Right lung (tissue), 5 donors: ENCODE results near the gene TRERF1. TPM values are rescaled to one million over a fixed set of nuclear protein-coding genes. Genes with fewer than 3 reads are reported as not detected.
A peak's percentile ranks its signal among the peaks of the same experiment; 100 is the strongest.

ENCODE experiments used
- DNase-seq, 2 donors: peaks; one replicate each; pipeline ENCODE4 v3.0.0-alpha.2; 2013
- polyA plus RNA-seq, 5 donors: library from polyadenylated mRNA; unstranded; fragments of 120-200 nt; gene quantifications; one replicate each; pipeline versions ENCODE4 v1.2.1 to v1.2.3, GENCODE V29; 2013; ENCODE audit warnings: inconsistent platforms in 1 of 5, low replicate concordance in 1 of 5; ENCODE audit not compliant: insufficient read length in 5 of 5, insufficient read depth in 1 of 5

Gene TRERF1
- polyA plus RNA-seq, 5 donors = 19.2 to 21.0 (median 19.9) TPM

DNA sequence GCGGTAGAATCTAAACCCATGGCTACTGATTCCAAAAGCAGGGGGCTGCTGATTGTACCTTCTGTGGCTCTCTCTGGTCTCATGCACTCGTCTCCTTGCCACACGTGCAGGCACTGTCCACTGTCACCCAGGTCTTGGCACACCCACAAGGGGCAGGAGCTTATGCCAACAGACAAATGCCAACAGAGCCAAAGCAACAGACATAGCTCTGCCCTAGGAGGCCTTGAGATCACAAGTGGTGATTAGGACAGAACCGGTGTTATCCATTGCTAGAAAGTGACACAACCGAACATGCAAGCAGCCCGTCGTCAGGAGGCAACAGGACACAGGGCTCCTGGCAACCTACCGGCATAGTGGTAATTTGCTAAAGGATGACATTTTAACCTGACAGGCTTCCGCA, 197.2 kb downstream of the TRERF1 start:
- DNase-seq = no peak

DNA sequence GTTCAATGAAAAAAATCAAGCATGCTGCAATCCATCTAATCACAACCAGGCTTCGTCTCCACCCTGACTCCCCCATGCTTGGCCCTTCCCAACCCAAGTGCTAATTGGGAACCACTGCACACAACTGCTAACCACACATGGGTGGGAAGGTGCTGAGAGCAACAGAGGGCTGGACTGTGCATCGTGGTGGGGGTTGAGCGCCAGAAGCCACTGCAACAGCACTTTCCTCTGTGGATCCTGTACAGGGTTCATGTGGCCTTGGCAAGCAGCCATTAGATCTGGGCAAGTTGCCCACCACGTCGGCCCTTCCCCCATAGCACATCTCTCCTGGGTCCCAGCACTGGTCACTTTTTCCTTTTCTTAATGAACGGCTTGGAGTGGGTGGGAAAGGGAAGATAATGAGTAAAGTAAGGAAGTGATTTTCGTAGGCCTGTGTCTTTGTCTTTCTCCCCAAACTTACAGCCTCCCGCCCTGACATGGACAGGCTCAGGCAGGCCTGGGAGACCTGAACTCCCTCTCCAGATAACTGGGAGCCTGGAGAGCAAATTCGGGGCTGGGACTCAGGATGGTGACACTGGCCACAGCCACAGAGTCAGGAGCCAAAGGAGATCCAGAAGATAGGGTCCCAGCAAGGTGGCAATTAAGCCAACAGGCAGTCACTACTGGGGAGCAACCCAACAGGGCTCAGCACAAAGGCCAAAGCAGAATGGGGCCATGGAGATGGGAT, 199.7 kb downstream of the TRERF1 start:
- peak; percentile 81 to 82 for DNase-seq

DNA sequence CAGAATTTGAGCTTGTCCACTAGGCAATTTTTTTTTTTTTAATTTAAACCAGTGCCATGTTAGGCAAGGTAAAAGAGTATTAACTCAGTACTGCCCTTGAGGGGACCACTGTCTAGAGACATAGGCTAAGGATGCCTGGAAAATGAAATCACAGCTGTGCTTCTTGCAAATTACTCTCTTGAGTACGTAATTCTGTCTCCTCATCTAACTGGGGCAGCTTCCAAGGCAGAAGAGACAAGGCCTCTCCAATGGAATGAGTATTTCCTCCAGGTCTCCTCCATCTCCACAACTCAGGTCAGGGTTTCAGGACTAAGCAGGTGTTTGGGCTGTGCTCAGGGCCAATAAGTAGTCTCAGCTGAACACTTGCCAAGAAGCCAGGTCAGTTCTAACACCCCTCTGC, 200.2 kb downstream of the TRERF1 start:
- DNase-seq = no peak

DNA sequence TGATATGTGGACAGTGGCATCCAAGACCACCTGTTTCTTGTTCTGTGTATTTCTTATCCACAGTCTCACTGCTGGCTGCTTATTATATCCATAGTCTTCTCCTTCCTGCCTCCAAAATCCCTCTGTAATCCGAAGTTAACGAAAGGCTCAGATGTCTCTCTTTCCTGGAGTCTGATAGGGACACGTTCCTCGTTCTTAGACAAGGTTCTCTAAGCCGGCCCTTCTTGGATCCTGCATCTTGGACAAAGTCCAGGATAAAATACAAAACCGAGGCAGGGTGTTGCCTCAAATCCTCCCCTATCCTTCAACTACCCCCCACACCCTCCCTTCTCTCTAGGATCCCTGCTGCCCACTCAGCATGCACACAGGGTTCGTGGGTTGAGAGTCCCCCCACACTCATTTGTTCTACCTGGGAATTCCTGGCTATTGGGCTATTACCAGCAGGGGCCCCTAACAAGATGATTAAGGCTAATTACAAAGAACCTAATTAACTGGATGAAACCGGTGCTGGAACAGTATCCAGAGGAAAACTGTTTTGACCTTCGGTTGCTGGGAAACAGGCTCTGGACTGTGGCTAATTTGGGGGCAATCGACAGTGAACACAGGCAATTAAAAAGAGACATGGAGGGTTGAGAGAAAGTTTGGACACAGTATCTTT, 201.3 kb downstream of the TRERF1 start:
- DNase-seq = no peak

DNA sequence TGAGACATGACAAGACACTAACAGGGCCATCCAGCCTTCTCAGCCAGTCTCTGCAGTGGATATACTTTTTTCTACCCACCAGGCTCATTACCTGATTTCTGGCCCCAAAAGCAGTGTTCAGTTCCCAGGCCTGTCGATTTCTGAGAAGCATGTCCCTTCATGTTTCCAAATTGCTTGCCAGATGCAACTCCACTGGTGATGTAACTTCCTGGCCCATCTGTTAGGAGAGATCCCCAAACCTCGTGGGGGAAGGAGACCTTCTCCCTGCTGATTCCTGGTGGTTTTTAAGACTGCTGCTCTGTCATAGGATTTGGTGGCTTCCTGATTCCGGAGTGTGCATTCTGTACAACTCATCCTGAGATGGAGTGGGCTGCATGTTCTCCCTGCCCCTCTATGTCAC, 202.4 kb downstream of the TRERF1 start:
- DNase-seq = no peak

DNA sequence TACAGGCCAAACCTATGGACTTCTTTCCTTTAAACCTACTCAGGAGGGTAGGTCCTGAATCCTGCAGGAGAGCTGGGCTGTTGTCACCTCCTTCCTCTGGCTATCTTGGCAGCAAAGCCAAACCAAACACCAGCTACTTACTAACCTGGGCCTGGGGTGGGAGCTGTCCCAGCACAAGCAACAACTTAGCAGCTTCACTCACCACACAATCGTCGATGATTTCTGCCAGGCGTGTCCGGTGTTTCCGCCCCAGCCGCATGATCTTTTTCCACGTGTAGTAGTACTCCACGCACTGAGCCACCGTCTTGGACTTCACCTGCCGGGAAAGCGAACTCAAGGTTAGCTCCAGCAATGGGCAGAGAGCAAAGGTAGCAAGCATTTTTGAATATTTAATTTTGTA, 208.7 kb downstream of the TRERF1 start:
- DNase-seq = no peak

DNA sequence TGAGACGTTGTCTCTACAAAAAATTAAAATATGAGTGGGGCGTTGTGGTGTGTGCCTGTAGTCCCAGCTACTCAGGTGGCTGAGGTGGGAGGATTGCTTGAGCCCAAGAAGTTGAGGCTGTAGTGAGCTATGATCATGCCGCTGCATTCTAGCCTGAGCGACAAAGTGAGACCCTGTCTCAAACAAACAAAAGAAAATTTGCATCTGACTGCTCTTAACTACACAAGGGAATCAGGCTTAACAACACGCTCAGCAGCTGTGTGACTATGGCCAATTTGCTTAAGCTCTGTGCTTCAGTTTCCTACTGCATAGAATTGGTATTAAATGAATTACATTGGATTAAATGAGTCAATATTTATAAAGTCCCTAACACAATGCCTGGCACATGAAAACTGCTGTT, 209.8 kb downstream of the TRERF1 start:
- DNase-seq = no peak

DNA sequence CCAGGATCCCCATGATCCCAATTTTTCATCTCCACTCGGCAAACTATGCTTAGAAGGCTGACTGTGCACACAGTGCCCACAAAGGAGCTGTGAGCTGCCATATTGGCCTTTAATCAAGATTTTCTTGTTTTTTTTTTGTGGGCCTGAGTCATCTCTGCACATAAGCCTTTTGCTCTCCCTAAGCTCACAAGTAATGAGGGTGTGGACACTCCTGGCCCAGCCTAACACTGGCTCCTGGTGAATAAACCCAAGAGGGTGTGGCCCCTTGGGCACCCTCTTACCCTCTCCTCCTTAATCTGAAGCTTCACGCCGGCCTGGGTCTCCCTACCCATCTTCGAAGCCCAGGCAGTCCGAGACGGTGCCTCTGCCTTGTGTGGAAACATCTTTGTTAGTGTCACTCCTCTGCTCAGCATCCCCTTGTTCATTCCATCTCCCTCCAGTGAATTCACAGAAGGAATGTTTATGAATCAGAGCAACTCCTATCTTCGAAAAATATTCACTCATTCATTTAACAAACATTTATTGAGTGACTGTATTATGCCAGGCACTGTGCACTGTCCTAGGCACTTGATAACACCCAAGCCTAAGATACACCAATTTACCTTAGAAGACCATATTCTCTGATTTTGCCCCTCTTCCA, 211.9 kb downstream of the TRERF1 start:
- DNase-seq = no peak

DNA sequence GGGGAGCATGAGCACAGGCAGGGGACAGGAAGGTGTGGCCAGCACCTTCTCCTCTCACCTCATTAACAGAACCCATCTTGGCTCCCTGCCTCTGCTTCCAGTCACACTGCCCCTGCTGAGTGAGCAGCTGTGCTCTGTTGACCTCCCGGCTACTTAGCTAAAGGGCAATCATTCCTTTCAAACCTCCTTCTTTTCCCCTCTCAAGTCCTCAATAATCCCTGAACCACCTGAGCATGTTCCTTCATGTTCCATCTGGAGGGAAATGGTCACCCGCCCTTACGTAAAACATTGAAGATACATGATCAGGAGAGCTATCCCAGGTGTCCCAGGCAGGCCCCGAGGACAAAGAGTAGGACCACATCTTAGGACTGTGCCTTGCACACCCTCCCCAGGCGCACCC, 212.4 kb downstream of the TRERF1 start:
- no peak for DNase-seq

DNA sequence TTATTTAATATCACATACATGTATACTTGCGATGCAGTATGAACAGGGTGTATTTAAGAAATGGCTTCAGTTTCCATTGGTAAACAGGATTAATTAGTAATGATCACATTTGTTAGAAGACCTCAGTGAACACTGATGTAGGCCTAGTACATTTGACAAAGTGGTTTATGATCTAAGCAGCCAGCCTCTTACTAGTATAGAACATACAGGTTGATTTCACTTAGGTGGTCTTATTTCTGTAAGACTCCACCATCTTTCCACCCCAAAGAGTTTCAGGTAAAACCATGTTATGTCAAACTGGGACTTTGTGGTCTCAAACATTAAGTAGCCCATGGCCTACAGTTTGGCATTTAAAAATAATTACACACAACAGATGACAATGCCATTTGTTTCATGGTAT, 213.9 kb downstream of the TRERF1 start:
- no peak for DNase-seq

DNA sequence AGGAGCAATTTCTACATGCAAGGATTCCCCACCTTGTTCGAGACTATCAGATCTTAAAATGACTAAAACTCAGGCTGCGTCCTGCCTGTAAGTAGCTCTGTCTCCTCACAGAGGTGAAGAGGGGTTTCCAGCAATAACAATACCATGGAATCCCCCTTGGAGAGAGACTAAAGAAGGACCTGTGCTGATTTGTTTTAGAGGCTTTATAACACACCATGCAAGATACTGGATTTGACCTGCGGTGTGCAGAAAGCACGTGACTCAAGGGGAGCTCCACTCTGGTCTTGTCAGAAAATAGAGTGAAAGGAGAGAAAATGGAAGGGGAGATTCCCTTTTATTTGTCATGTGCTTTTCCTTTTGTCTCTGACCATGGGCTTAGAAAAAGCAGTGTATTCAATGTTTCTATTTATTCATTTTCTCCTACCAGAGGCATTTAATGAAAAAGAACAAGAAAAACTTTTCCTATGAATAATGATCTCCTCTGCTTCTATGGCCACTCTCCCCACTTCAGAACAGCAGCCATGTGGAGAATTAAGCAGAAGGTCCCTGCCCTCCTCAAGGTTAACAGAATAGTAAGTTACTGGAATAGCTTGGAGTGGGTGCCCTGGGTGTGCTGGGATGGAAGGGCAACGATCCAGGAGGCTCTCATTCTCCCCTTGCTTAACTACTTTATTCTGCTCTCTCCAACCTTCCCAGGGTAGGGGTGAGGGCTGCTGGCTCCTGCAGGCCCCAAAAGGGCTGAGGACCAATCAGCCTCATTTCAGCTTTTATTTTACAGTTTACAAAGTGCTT, 214.8 kb downstream of the TRERF1 start:
- DNase-seq = no peak

DNA sequence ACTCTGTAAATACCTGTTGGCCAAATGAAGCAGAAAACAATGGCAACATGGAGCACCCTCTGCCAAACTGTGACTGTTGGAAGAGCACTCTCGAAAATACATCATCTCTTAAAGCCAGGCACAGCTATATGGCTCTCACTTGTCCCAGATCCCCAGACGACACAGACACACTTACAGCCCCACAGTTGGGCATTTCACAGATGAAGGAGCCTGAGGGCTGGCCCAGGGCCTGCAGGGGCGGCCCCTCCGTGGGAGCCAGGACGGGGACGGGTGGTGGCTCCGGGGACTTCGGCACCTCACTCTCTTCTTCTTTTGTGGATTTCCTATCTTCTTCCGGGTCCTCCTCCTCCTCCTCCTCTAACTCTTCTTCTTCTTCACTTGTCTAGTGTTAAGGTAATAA, 215.7 kb downstream of the TRERF1 start:
- DNase-seq = no peak

DNA sequence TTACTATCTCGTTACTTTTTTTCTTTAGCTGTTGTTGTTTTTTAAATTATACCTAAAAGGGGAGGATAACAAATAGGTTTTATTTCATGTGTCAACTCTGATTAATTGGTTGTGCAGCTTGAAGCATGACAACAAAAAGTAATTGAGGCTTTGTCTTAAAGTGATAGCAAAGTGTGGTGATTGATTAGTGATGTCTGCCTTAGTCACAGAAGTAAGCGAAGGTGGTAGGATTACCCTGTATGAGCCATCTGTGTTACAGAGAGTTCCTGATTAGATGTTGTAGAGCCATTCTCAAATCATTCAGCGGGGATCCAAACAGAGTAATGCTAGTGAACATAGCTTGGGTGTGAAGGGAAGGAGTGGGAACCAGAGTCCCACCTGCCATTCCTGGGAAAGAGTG, 219.7 kb downstream of the TRERF1 start:
- no peak for DNase-seq

DNA sequence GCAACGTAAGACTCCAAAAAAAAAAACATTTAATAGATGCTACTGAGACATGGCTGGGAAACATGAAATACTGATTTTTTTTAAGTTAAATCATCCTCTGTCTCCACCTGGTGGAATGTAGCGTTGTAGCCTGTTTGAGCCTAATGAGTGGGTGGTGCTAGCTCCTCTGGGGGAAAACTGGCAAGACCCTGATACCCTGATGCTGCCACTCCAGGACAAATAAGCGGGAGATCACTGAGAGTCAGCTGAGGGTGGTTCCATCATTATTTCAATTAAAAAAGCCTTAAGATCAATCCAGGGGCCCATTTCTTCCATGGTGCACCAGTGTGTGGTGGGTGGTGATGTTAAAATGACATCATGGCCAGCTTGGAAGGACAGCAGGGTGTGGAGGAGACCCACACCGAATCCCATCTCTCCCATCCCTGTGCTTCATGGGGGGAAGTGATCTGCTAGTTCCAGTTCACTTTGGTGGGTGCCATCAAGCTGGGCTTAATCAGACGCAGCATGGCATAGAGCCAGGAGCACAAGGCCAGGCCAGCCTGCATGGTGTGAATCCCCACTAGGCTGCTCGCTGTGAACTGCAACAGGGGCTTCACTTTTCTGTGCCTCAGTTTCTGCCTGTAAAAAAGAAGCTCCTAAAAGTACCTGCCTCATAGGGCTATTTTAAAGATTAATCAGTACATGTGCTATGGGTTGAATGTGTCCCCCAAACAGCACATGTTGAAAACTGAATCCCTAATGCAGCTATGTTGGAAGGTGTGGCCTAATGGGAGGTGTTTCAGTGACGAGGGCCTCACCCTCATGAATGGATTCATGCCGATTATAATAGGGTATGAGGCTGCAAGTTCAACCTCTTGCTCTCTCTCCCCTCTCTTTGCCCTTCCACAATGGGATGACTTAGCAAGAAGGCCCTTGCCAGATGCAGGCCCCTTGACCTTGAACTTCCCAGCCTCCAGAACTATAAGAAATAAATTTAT, 221.1 kb downstream of the TRERF1 start:
- DNase-seq = peak in 1 of 2 donors; percentile 64

DNA sequence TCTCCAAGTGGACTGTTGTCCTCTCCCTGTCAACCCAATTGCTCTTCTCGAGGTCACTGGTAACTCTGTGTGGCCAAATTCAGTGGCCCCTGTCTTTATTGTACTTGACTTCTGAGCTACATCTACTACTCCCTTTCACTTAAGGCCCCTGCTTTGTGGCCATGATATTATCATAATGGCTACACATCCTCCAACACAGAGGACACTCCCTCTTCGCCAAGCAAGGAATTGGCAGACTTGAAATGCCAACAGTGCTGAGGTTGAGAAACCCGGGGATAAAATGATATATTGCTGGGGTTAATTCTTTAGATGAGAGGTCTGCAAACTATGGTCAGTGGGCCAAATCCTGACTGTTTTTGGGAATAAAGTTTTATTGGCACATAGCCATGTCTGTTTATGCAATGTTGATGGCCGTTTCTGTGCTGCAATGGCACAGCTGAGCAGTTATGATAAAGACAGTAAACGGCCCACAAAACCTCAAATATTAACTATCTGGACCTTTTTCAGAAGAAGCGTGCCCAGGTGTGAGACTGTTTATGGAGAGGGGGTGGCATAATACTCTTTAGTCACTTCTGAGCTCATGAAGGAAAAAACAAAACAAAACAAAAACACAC, 222.1 kb downstream of the TRERF1 start:
- DNase-seq = no peak

DNA sequence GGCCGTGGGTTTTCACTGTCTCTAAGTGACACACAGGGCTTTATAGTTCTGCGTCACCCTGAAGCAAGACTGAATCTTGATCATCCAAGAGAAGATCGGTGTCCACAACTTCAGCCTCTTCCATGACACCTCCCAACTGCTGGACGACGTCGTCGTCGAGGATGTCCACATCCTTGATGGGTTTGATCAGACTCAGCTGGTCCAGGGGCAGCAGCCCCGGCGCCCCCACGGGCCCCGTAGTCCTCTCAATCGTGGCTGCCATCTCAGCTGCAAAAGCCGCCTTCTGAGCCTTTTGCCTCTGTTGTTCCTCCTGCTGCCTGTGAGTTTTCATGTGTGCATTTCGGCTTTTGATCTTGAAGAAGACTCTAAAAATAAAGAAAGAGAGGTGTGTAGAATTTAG, 223.4 kb downstream of the TRERF1 start:
- DNase-seq = no peak

DNA sequence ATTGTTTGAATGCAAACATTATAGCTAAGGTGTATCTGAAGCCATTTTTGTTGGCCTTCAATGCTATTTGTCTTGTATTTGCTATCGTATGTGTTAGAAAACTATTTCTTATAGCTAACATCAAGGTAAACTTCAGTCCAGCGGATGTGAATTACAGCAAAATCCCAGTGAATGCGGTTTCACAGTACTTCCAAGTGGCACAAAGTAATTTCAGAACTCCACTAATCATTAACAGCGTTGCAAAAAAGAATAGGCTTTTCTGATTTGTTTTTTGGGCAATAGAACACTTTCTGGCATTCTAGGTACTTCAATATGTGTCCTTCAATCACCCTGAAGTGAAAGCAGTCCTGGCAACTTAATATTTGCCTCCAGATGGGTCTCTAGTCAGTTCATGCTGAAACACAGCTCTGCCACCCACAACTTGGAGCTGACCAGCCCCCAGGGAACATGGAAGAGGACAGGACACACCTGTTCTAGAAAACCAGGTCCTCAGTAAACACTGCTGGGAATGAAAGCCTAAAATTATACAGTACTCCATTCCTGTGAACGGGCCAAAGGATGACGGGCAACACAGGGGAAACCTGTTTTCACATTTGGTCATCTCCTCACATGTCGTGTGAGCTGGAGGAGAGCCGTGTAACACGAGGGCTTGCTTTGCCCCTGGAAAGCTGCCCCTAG, 224.4 kb downstream of the TRERF1 start:
- no peak for DNase-seq

DNA sequence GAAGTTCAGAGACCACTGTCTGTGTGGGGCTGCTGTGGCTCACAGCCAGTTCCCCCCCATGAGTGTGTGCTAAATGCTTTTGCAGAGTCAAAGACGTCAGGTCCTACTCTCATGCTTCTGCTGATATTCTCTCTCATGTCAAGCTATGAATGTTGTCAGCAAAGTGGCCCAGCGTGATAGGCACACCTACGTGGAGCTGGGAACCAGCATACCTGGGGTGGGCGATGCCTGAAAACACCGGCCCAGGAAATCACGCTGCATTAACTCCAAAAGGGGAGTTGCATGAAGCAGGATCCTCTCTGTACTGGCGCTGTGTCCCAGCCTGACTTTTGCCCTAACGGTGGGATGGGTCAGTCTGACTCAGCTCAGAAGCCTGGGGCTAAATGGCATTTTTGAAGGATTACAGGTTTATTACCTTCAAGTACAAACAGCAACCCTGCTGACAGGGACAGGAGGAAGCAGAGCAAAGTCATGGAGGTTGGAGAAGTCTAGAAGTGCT, 225.0 kb downstream of the TRERF1 start:
- DNase-seq = no peak

DNA sequence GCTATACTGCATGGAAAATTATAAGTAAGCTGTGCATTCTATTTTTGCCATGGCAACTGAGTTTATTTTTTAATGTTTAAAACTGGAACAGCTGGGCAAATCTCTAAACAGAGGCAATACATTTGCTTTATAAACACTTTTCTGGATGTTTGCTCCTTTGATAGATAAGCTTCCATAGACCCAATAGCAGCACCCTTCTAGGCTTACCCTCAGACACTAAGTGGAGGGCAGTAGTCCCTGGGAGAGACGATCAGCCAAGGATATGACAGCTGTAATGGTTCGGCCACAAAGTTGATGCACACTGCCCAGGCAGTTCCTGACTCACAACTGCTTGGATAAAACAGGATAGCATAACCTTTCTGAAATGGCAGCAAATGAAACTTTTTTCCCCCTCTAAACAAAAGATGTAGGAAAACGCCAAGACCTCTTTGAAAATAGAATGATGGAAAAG, 225.5 kb downstream of the TRERF1 start:
- peak; percentile 57 to 64 for DNase-seq

DNA sequence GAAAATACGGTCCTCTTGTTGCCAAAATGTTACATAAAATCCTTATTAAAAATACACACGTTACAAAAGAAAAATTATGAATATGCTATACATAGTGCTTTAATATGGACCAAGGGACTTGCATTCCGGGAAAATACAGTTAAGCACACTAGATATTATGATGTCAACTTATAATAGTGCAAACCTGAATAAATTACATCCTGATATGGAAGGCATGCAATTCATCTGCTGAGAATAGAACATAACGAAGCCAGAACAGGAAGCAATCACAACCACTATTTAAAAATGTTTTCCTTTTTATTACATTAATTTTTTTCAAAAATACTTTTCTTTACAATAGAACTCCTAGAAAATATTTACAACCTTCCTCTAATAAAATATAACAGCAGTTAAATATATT, 226.3 kb downstream of the TRERF1 start:
- no peak for DNase-seq
